K562 (cell line): Measurements from ENCODE around the gene LRTM1. TPM values are rescaled to one million over a fixed set of nuclear protein-coding genes. Genes with fewer than 3 reads are reported as not detected.

Experiments used
- ATAC-seq: fragments of 200-7000 bp; cut with Tn5 transposase; 3 replicates; pipeline ENCODE4 v1.9.1; 2020; ENCODE audit warnings: moderate library complexity
- BruUV-seq: library from RNA; stranded (reverse); fragments of 400-500 nt; replicated peaks from 2 replicates; lab custom pipeline; 2021; lab: Mats Ljungman, UMichigan
- CTCF ChIA-PET: fragments of 300-600 bp; formaldehyde crosslinking; extraction: SDS; loops from one replicate; lab custom pipeline; 2021; ENCODE audit warnings: low intra/inter-chr PET ratio; lab: Yijun Ruan, JAX
- POLR2A ChIA-PET: fragments of 300-600, 350-650 bp; sonication (Branson Sonifier 250); formaldehyde crosslinking; extraction: SDS; loops from one replicate; lab custom pipeline; 2021; ENCODE audit warnings: antibody characterized with exemption, inconsistent platforms; lab: Yijun Ruan, JAX
- DNase-seq, 4 experiments: peaks; one replicate each; pipeline versions ENCODE4 v3.0.0 to v3.0.0-alpha.2; 2011 to 2018; ENCODE audit warnings: low spot score in 3 of 4, mixed read lengths in 3 of 4; ENCODE audit errors: extremely low read depth in 1 of 4
- FAIRE-seq: peaks from 2 replicates; lab custom pipeline; 2011; peaks lifted over from hg19 to GRCh38; lab: Jason Lieb, UNC
- H2AFZ ChIP-seq: 2 replicates; pipeline ENCODE4 v1.6.0; 2011; ENCODE audit warnings: low read depth, low read length, control low read depth, inconsistent platforms
- H3K27ac ChIP-seq: fragments of 200-600 bp; 3 replicates; pipeline ENCODE4 v1.8.0; 2011; ENCODE audit warnings: low read depth, mild to moderate bottlenecking, control low read depth, inconsistent platforms, low read length, moderate library complexity, mixed read lengths; ENCODE audit errors: extremely low read depth
- H3K27me3 ChIP-seq, 2 experiments: fragments of 300-600 bp in 1 of 2; 2 replicates in 1 of 2; 3 replicates in 1 of 2; pipeline versions ENCODE4 v1.6.0 to v1.8.0; 2011; ENCODE audit warnings: inconsistent platforms in 2 of 2, low read length in 2 of 2, mild to moderate bottlenecking in 1 of 2, mixed read lengths in 1 of 2, moderate library complexity in 1 of 2; ENCODE audit not compliant: control insufficient read depth in 2 of 2, insufficient read depth in 2 of 2
- H3K36me3 ChIP-seq: fragments of 300-600 bp; 3 replicates; pipeline ENCODE4 v1.8.0; 2011; ENCODE audit warnings: mild to moderate bottlenecking, low read length, inconsistent platforms; ENCODE audit not compliant: control insufficient read depth, insufficient read depth
- H3K4me1 ChIP-seq, 2 experiments: fragments of 200-600 bp in 1 of 2; replicated peaks in 1 of 2; 2 replicates in 1 of 2; 3 replicates in 1 of 2; pipeline versions ENCODE4 v1.5.1 to v1.8.0; 2011; ENCODE audit warnings: inconsistent platforms in 2 of 2, low read length in 2 of 2, mild to moderate bottlenecking in 1 of 2, mixed read lengths in 1 of 2, moderate library complexity in 1 of 2; ENCODE audit not compliant: control insufficient read depth in 2 of 2, insufficient read depth in 2 of 2
- H3K4me2 ChIP-seq: 2 replicates; pipeline ENCODE4 v1.6.1; 2011; ENCODE audit warnings: low read length, control low read depth, inconsistent platforms, mixed read lengths; ENCODE audit not compliant: insufficient read depth
- H3K4me3 ChIP-seq: fragments of 200-600 bp; sonication (generic), shearing (Covaris generic); 2 replicates; pipeline ENCODE4 v1.5.1; 2016; ENCODE audit warnings: control low read depth, inconsistent platforms
- H3K79me2 ChIP-seq: fragments of 200-600 bp; 3 replicates; pipeline ENCODE4 v1.8.0; 2011; ENCODE audit warnings: low read length, inconsistent platforms; ENCODE audit not compliant: control insufficient read depth, insufficient read depth
- H3K9ac ChIP-seq, 2 experiments: 2 replicates each; pipeline versions ENCODE4 v1.6.0 to v1.6.1; 2011; ENCODE audit warnings: low read depth in 2 of 2, low read length in 2 of 2, control low read depth in 1 of 2, inconsistent platforms in 1 of 2, mild to moderate bottlenecking in 1 of 2, mixed read lengths in 1 of 2; ENCODE audit not compliant: insufficient read depth in 1 of 2
- H3K9me1 ChIP-seq: one replicate; pipeline ENCODE4 v1.6.0; 2011; ENCODE audit warnings: inconsistent platforms, mild to moderate bottlenecking, low read length, moderate library complexity; ENCODE audit not compliant: control insufficient read depth, insufficient read depth
- H3K9me3 ChIP-seq: replicated peaks from 2 replicates; pipeline ENCODE4 v1.5.1; 2011; ENCODE audit warnings: low read depth, low read length, inconsistent platforms; ENCODE audit not compliant: control insufficient read depth, insufficient read depth
- H4K20me1 ChIP-seq: replicated peaks from 2 replicates; pipeline ENCODE4 v1.6.1; 2011; ENCODE audit warnings: low read length, inconsistent platforms, mixed read lengths; ENCODE audit not compliant: control insufficient read depth, insufficient read depth
- CGGBP1 ChIP-seq: fragments of 250-450 bp; sonication (Bioruptor Pico); IDR thresholded peaks from 2 replicates; pipeline ENCODE4 v1.9.0; 2021; ENCODE audit warnings: mild to moderate bottlenecking
- HDAC1 ChIP-seq, 2 experiments: fragments of 450-650 bp; IDR thresholded peaks; 2 replicates each; pipeline ENCODE4 v1.6.1; 2016 to 2017; ENCODE audit warnings: inconsistent platforms in 1 of 2, mild to moderate bottlenecking in 1 of 2, moderate library complexity in 1 of 2
- HMGN3 ChIP-seq: IDR thresholded peaks from 2 replicates; pipeline ENCODE4 v1.6.1; 2011; ENCODE audit warnings: borderline replicate concordance, low read depth, mild to moderate bottlenecking, mixed read lengths, low read length; ENCODE audit not compliant: insufficient read length; ENCODE audit errors: extremely low read depth
- MAFG ChIP-seq: fragments of 450-650 bp; conservative IDR thresholded peaks from 2 replicates; pipeline ENCODE4 v1.6.1; 2016; ENCODE audit warnings: missing genetic modification characterization, missing compliant biosample characterization
- RBM39 ChIP-seq: fragments of 200-400 bp; formaldehyde crosslinking; optimal IDR thresholded peaks from 2 replicates; pipeline ENCODE3; 2018; ENCODE audit warnings: low read depth, low read length
- ZNF133 ChIP-seq: fragments of 250-450 bp; sonication (Bioruptor Pico); IDR thresholded peaks from 2 replicates; pipeline ENCODE4 v1.4.0; 2020; ENCODE audit warnings: mild to moderate bottlenecking
- ZNF277 ChIP-seq: fragments of 250-450 bp; sonication (Bioruptor Pico); IDR thresholded peaks from 2 replicates; pipeline ENCODE4 v1.8.0; 2022; ENCODE audit warnings: inconsistent platforms, mild to moderate bottlenecking, moderate library complexity, borderline replicate concordance
- WGBS: fragments of 100-300 bp; shearing (Covaris generic); methylation state at CpG from one replicate; pipeline ENCODE4 v1.1.6; 2016; ENCODE audit warnings: low coverage, mixed read lengths; ENCODE audit not compliant: insufficient coverage; ENCODE audit errors: missing lambda C conversion rate; 5-methylcytosine and 5-hydroxymethylcytosine counted together
- in situ Hi-C: fragments of 300-500 bp; cut with MboI; formaldehyde crosslinking; loops from 4 replicates; pipeline ENCODE4 v1.15.0; 2018; ENCODE audit warnings: inconsistent platforms, mixed read lengths
- intact Hi-C: fragments of 100-400 bp; cut with micrococcal nuclease; formaldehyde crosslinking; loops from 2 replicates; pipeline ENCODE4 v1.14.2; 2022
- polyA plus RNA-seq, 8 experiments: library from polyadenylated mRNA; depleted of rRNA in 4 of 8; stranded (reverse) in 5 of 8; unstranded in 3 of 8; fragments of >200 nt; fragmentation: Nextera tagmentation in 2 of 8; fragmentation: Illumina TruSeq in 1 of 8; extraction: Ambion mirVana in 2 of 8; extraction: Trizol in 1 of 8; gene quantifications; 2 replicates each; pipeline versions ENCODE4 v1.2.1 to v1.2.3, GENCODE V29; 2011 to 2014; ENCODE audit warnings: inconsistent platforms in 1 of 8, missing spikeins in 1 of 8
- total RNA-seq, 7 experiments: library from RNA; depleted of rRNA in 6 of 7; stranded (reverse); fragments of >200 nt in 6 of 7; fragmentation: Illumina TruSeq in 2 of 7; extraction: Trizol in 2 of 7; gene quantifications; 2 replicates each; pipeline versions ENCODE4 v1.2.1 to v1.2.3, GENCODE V29; 2011 to 2021; ENCODE audit warnings: low replicate concordance in 1 of 7
- TF ChIP-seq, protein P1 (sequence below): sonication (generic); formaldehyde crosslinking; IDR thresholded peaks from 2 replicates; pipeline ENCODE4 v1.9.0; 2022; ENCODE audit warnings: mild to moderate bottlenecking, missing genetic modification reagents
- TF ChIP-seq, protein P2 (sequence below): fragments of 250-450 bp; sonication (Bioruptor Pico); IDR thresholded peaks from 2 replicates; pipeline ENCODE4 v1.5.0; 2022; ENCODE audit warnings: mild to moderate bottlenecking

LRTM1 gene
- total and polyA plus RNA-seq, 9 of the 15 experiments (the other 6 are each of a cell fraction or from before 2014, with no cell fraction given): not detected

DNA sequence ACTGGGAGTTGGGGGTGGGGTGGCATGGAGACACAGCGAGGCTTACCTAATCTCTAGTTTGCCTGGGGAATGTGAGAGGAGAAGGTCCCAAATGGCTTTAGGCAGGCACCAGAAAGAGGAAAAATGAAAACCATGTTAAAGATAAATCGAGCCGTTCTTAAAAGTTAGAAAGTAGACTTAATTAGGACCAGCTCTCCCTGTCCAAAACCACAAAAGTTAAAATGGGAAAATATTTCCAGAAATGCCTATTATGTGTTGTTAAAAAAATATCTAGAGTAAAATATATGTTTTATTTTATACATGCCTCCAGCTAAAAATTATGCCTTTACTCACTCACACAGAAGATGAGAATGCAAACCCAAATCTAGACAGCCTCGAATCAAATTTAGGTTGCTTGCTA is 50.1 kb downstream of the LRTM1 start (continued):
- TF ChIP-seq ZNF277: no peak

DNA sequence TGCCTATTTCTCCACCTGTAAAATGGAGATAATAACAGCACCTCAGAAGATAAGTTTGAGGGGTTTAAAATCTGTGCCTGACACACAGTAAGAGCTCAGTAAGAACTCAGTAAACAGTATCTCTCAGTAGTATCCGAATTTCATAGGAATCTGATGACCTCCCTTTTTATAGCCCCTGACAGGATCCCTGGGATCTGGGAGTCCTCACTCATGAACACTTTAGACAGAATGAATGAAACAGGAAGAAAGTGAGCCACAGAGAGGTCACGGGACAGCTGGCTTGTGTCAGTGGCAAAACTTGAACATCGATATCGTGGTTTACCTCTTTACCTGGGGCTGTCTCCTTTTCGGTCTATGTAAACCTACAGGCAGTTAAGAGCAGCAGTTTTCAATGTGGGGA is 51.2 kb downstream of the LRTM1 start:
- no peak for ATAC-seq
- 0% methylated on average over 5 of the region's 5 CpGs for WGBS
- CTCF ChIA-PET: no interaction called here
- no peaks in the 10 kb centered on the region for H3K9me1 ChIP-seq
- H3K4me3 ChIP-seq: no peak overlapping the region
- no peaks in the 10 kb centered on the region for H3K79me2 ChIP-seq
- in situ Hi-C loops (no loop called here), intact Hi-C loops (loop anchor here (10.0 kb wide), 1 partner anchor 108 kb away; no protein-coding TSS in a partner anchor)
- no peak for DNase-seq
- H3K27me3 ChIP-seq: no peaks in the 10 kb centered on the region
- no peak for FAIRE-seq
- POLR2A ChIA-PET: no interaction called here
- H3K36me3 ChIP-seq: no peaks in the 10 kb centered on the region
- TF ChIP-seq RBM39 (no peak), CGGBP1 (CRISPR knock-in tag) (no peak), HMGN3 (no peak), MAFG (tag) (no peak), HDAC1 (IDR thresholded peaks at IDR 0.05) (no peak), ZNF133 (CRISPR knock-in tag) (no peak)
- TF ChIP-seq, protein P1, sequence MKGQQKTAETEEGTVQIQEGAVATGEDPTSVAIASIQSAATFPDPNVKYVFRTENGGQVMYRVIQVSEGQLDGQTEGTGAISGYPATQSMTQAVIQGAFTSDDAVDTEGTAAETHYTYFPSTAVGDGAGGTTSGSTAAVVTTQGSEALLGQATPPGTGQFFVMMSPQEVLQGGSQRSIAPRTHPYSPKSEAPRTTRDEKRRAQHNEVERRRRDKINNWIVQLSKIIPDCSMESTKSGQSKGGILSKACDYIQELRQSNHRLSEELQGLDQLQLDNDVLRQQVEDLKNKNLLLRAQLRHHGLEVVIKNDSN (CRISPR knock-in tag): no peak
- TF ChIP-seq, protein P2, sequence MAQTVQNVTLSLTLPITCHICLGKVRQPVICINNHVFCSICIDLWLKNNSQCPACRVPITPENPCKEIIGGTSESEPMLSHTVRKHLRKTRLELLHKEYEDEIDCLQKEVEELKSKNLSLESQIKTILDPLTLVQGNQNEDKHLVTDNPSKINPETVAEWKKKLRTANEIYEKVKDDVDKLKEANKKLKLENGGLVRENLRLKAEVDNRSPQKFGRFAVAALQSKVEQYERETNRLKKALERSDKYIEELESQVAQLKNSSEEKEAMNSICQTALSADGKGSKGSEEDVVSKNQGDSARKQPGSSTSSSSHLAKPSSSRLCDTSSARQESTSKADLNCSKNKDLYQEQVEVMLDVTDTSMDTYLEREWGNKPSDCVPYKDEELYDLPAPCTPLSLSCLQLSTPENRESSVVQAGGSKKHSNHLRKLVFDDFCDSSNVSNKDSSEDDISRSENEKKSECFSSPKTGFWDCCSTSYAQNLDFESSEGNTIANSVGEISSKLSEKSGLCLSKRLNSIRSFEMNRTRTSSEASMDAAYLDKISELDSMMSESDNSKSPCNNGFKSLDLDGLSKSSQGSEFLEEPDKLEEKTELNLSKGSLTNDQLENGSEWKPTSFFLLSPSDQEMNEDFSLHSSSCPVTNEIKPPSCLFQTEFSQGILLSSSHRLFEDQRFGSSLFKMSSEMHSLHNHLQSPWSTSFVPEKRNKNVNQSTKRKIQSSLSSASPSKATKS (CRISPR knock-in tag): no peak
- H3K27ac ChIP-seq: no peak overlapping the region
- no peak overlapping the region for H3K9ac ChIP-seq
- no peaks in the 10 kb centered on the region for H4K20me1 ChIP-seq
- BruUV-seq: no TSS peak
- no peaks in the 10 kb centered on the region for H3K4me1 ChIP-seq
- H3K9me3 ChIP-seq: no peaks in the 10 kb centered on the region
- H3K4me2 ChIP-seq: no peak overlapping the region
- H2AFZ ChIP-seq: no peak overlapping the region
